GM19395 (cell line): ENCODE results near the gene MAP3K2.

Experiments used
- ATAC-seq: cut with Tn5 transposase; IDR thresholded peaks from one replicate; pipeline ENCODE4 v1.9.1; 2021; ENCODE audit warnings: mild to moderate bottlenecking, moderate library complexity; ENCODE audit not compliant: unreplicated experiment

Gene MAP3K2

DNA sequence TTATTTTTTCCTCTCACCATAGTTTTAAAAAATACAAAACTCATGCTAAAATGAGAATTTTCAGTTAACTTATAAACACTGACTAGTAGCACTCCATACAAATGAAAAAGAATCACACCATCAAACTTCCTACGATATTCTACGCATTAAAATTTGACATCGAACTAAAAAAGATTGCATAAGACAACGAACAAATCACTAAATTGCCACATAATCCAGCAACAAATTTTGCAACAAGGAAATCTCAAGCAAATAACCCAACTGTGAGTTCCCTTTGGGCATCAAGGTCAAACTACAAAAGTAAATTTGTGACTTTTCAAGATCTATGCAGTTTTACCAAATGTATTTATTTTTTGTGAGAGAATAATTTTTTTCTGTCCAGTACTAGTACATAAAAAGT lies 1.5 kb downstream of the MAP3K2 start:
- no peak for ATAC-seq

DNA sequence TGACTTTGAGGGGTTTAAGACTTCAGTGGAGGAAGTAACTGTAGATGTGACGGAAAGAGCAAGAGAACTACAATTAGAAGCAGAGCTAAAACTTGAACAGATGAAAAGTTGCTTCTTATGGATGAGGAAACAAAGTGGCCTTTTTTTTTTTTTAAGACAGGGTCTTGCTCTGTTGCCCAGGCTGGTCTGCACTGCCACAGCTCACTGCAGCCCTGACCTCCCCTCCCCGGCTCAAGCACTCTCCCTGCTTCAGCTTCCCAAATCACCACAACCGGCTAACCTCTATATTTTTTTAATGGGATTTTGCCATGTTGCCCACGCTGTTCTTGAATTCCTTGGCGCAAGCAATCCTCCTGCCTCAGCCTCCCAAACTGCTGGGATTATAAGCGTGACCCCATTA lies 3.2 kb downstream of the MAP3K2 start:
- ATAC-seq: no peak

DNA sequence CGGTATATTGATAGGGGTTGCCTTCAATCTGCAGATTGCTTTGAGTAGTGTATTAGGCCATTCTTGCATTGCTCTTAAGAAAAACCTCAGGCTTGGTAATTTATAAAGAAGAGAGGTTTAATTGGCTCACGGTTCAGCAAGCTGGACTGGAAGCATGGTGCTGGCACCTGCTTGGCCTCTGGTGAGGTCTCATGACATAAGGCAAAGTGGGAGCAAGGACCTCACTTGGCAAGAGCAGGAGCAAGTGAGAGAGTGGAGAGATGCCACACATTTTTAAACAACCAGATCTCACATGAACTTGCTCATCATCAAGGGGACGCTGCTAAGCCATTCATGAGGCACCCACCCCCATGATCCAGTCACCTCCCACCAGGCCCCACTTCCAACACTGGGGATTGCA lies 4.9 kb downstream of the MAP3K2 start:
- no peak for ATAC-seq

DNA sequence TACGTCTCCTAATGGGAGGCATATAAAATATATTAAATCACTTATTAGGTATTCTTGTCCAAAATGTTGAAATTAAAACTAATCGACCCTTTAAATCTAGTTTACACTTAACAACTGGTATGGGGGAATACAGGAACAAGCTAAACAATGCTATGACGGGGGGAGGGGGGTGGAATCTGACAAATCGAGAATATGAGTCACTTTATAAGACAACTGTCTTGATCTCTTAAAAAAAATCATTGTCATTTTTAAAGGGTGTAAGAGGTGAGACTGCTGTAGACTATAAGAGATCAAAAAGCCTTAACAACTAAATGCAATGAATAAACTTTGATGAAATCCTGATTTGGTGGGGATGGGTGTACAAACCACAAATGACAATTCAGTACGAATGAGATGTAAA lies 6.0 kb downstream of the MAP3K2 start:
- ATAC-seq: no peak

DNA sequence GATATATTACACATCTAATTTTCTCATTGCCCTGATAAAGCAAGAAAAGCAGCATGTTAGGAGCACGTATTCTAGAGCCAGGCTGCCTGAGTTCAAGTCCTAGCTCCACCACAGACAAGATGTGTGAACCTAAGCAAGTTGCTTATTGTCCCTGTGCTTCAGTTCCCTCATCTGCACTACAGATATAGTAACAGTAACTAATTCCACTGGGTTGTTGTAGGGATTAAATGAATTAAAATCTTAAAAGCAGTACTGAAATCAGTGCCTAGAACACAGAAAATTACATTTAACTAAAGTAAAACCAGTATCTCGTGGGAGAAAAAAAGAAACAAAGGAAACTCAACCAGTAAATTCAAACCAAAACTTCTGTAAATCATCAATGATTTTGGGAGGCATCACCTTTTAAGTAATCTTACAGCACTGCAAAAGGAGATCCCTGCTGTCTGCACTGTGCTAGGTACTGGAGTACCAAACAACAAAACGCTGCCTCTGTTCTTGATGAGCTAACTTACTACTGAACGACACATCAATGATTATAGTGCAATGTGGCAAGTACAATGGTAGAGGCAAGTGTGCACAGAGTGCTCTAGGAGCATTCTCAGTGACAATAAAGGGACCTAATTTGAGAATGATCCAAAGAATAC lies 7.9 kb downstream of the MAP3K2 start:
- ATAC-seq: no peak

- no peak for ATAC-seq
These were observed 9.1 kb downstream of the MAP3K2 start for GRCh38 chr2:127378720-127379119.

- no peak for ATAC-seq
These were observed 10.5 kb downstream of the MAP3K2 start for GRCh38 chr2:127377262-127377661.

GRCh38 chr2:127376257-127376656 lies 11.5 kb downstream of the MAP3K2 start:
- no peak for ATAC-seq

DNA sequence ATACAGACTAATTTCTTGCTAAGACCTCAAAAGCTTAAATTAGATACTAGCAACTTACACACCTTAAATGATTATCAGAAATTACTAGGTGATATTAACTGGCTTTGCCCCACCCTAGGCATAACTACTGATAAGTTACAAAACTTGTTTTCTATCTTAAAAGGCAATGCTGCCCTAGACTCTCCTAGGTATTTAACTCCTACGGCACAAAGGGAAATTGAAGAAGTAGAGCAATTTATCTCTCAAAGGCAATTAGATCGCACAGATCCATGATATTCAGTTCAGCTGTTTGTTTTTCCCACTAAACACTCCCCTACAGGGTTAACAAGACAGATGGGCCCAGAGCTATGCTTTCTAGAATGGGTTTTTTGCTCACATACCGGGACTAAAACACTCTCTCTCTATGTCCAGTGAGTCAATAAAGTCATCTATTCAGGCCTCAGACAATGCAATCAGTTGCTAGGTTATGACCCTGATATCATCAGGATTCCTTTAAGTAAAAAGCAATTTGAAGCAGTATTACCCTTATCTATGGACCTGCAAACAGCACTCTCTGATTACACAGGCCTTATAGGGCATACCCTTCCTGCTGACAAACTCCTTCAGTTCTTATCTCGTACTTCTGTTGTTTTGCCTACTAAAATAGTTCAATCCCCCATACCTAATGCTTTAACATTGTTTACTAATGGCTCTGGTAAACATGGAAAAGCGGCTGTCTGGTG lies 14.3 kb downstream of the MAP3K2 start:
- ATAC-seq: no peak

DNA sequence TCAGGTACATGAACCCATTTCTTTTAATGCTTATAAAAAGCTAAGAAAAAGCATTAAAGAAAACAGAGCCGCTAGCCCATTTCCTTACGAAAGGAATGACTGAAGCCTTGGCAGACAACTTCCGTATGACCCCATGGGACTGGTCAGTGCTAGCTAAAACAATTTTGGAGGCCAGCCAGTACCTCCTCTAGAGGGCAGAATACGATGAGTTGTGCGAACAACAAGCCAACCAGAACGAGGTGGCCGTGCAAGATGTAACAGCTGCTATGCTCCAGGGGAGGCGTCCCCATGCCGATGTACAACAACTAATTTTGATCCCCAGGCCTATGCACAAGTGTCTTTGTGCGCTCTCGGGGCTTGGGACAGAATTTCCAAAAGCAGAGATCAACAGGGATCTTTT lies 16.7 kb downstream of the MAP3K2 start:
- ATAC-seq: no peak

- ATAC-seq: no peak
These were observed 17.8 kb downstream of the MAP3K2 start for GRCh38 chr2:127370010-127370409.

DNA sequence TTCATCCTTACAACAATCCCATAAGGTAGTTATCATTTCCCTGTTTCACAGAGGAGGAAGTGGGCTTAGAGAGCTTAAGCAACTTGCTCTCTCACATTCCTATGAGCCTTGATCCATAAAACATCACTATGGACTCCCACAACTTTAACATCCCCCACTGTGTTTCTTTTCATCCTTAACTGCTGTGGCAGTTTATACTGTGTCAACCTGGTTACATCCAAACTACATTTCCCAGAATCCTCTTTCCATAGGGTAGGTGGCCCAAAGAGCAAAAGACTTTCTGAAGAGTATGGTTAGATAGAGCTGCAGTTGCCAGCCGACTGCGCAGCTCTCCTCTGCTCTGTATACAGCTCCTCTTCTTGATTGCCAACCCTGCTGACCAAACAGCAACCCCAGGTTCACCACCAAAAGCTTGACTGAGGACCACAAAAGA lies 22.5 kb downstream of the MAP3K2 start:
- no peak for ATAC-seq

GRCh38 chr2:127362971-127363370 lies 24.8 kb downstream of the MAP3K2 start:
- ATAC-seq: no peak

DNA sequence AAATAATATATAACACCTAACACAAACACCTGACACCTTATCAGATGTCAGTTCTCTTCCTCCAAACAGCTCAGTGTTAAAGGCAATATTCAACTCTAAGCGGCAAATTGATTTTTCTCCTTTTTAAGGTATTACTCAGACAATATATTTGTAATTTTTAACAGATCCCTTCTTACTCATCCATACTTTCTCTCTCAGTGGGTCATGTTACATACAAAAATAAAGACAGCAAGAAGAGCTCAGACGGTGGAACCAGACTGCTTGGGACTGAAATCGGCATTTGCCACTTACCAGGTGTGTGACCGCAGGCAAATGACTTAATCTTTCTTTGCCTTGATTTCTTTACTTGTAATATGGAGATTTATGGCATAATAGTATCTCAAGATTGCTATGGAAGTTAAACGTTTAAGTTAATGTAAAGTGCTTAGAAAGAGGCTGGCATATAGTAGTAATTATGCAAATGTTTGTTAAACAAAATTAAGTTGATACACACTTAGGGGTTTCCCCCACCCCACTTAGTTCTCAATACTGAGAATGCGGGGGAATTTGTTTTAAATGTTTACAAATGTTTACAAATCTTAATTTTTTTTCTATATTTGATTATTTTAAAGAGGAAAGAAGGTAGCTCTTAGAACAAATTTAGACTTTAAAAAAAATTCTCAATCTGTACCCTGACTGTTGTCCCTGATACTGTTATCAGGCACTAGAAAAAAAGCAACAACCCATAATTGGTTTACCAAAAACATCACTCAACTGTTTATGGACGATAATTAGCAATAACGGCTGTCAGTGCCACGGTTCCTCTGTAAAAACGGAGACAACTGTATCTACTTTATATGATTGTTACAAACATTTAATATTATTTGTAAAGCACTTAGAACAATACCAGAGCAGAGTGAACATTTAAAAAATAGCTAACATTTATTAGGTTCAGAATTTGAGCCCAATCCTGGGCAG lies 25.6 kb downstream of the MAP3K2 start:
- no peak for ATAC-seq

DNA sequence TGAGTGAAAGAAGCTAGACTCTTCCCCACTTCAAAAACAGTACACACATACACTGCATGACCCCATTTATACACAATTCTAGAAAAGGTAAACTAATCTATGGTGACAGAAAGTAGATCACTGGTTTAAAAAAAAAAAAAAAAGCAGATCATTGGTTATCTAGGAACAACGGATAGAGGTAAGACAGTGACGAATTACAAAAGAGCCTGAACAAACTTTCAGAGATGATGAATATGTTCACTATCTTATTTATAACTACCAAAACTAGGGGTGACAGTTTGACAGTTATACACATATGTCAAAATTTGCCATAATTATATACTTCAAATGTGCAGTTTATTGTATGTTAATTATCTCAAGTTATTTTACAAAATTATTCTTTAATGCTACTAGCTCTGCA lies 27.5 kb downstream of the MAP3K2 start:
- ATAC-seq: no peak

- no peak for ATAC-seq
These were observed 28.3 kb downstream of the MAP3K2 start for GRCh38 chr2:127359520-127359919.

DNA sequence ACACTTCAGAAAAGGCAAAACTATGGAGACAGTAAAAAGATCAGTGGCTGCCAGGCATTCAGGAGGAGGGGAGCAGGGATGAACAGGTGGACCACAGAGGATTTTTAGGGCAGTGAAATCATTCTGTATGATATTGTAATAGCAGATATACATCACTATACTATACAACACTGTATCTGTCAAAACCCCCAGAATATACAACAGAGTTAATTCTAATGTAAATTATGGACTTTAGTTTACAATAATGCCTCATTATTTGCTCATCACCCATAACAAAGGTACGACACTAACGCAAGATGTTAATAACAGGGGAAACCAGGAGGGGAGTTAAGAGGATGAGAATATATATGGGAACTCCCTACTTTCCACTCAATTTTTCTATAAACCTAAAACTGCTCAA lies 28.8 kb downstream of the MAP3K2 start:
- ATAC-seq: no peak

DNA sequence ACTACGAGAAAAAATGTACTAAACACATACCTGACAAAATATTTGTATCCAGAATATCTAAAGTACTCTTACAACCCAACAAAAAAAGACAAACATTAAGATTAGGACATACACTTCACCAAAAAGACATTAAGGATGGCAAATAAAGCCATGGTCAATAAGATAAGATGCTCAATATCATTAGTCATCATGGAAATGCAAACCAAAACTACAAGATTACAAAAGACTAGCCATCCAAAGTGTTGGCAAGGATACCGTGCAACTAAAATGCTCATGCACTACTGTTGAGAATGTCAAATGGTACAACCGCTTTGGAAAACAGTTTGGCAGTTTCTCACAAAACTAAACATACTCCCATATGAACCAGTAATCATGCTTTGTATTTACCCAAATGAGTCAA lies 29.7 kb downstream of the MAP3K2 start:
- ATAC-seq: no peak

- no peak for ATAC-seq
These were observed 30.2 kb downstream of the MAP3K2 start for GRCh38 chr2:127357591-127357990.

DNA sequence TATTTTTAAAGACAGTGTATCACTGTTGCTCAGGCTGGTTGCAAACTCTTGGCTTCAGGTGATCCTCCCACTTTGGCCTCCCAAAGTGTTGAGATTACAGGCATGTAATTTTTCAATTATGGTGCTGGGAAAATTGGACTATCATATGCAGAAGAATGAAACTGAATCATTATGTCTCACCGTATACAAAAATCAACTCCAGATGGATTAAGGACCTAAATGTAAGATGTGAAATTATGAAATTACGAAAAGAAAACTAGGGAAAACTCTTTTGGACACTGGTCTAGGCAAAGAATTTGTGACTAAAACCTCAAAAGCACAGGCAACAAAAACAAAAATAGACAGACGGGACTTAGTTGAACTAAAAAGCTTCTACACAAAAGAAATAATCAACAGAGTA lies 31.2 kb downstream of the MAP3K2 start:
- no peak for ATAC-seq

- no peak for ATAC-seq
These were observed 32.3 kb downstream of the MAP3K2 start for GRCh38 chr2:127355407-127356008.
